Measurements from ENCODE around the gene PDZRN3. TPM values are rescaled to one million over a fixed set of nuclear protein-coding genes. Genes with fewer than 3 reads are reported as not detected.

PDZRN3 gene
- total RNA-seq, 6 donors from 2014 or later = 7.0 to 50.3 (median 18.4) TPM

DNA sequence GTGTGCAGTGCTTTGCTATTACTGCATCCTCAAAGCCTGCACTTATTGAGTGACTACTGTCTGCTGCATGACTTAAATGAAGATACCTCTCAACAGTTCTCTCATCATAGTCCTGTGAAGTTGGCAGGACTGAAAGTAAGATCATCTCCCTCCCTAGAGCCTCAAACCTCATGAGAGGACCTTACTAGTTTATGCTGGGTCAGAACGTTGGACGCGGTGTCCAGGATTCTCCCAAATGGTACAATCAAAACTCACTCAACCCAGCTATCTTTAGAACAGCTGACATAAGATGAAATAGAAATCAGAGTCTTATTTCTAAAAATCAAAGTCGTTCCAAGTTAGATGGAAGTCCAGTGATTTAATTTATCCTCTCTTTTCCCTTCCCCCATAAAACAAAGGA, 219.7 kb downstream of the PDZRN3 start:
- WGBS, 2 donors = 70 to 73% methylated on average over 4 of the region's 4 CpGs
- ATAC-seq (ENCODE audit: low FRiP score in 2 of 2) = no peak
- no peaks in the 10 kb centered on the region for H3K9me3 ChIP-seq
- no peak overlapping the region for H3K27ac ChIP-seq
- H3K4me3 ChIP-seq = no peak overlapping the region
- H3K27me3 ChIP-seq = no peaks in the 10 kb centered on the region
- no peak for DNase-seq
- TF ChIP-seq POLR2A (IDR thresholded peaks at IDR 0.05) (no peak), POLR2AphosphoS5 (IDR thresholded peaks at IDR 0.05) (no peak), EP300 (IDR thresholded peaks at IDR 0.05) (no peak)
- TF ChIP-seq, protein P1, sequence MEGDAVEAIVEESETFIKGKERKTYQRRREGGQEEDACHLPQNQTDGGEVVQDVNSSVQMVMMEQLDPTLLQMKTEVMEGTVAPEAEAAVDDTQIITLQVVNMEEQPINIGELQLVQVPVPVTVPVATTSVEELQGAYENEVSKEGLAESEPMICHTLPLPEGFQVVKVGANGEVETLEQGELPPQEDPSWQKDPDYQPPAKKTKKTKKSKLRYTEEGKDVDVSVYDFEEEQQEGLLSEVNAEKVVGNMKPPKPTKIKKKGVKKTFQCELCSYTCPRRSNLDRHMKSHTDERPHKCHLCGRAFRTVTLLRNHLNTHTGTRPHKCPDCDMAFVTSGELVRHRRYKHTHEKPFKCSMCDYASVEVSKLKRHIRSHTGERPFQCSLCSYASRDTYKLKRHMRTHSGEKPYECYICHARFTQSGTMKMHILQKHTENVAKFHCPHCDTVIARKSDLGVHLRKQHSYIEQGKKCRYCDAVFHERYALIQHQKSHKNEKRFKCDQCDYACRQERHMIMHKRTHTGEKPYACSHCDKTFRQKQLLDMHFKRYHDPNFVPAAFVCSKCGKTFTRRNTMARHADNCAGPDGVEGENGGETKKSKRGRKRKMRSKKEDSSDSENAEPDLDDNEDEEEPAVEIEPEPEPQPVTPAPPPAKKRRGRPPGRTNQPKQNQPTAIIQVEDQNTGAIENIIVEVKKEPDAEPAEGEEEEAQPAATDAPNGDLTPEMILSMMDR (IDR thresholded peaks at IDR 0.05) = no peak
- H3K36me3 ChIP-seq = no peaks in the 10 kb centered on the region
- peaks cover 0 to 4% (median 0%) of the 10 kb centered on the region in 4 donors for H3K4me1 ChIP-seq

- ATAC-seq (ENCODE audit: low FRiP score in 2 of 2) = no peak
- no peaks in the 10 kb centered on the region for H3K36me3 ChIP-seq
- peak overlapping the region in 1 of 4 donors; percentile 7 for H3K27ac ChIP-seq
Measured at GRCh38 chr3:73404435-73404834, 220.3 kb downstream of the PDZRN3 start.

GRCh38 chr3:73403444-73403843, 221.3 kb downstream of the PDZRN3 start:
- no peak overlapping the region for H3K4me3 ChIP-seq
- H3K9me3 ChIP-seq = no peaks in the 10 kb centered on the region
- peaks cover 0 to 4% (median 0%) of the 10 kb centered on the region in 4 donors for H3K4me1 ChIP-seq
- TF ChIP-seq EP300 (IDR thresholded peaks at IDR 0.05) (no peak), POLR2AphosphoS5 (IDR thresholded peaks at IDR 0.05) (no peak), POLR2A (IDR thresholded peaks at IDR 0.05) (no peak)
- TF ChIP-seq, protein P1 (IDR thresholded peaks at IDR 0.05) = no peak
- ATAC-seq (ENCODE audit: low FRiP score in 2 of 2) (no peak), DNase-seq (no peak)
- H3K36me3 ChIP-seq = no peaks in the 10 kb centered on the region
- no peak overlapping the region for H3K27ac ChIP-seq
- H3K27me3 ChIP-seq = no peaks in the 10 kb centered on the region
- WGBS, 2 donors = 75 to 89% methylated on average over 3 of the region's 3 CpGs

More at GRCh38 chr3:73404435-73404834, 220.3 kb downstream of the PDZRN3 start:
- peaks cover 0 to 4% (median 0%) of the 10 kb centered on the region in 4 donors for H3K4me1 ChIP-seq
- 70 to 77% methylated on average over 5 of the region's 5 CpGs for whole genome bisulfite sequencing, 2 donors
- H3K27me3 ChIP-seq = no peaks in the 10 kb centered on the region
- no peaks in the 10 kb centered on the region for H3K9me3 ChIP-seq
- no peak for DNase-seq
- H3K4me3 ChIP-seq = no peak overlapping the region
- TF ChIP-seq POLR2A (IDR thresholded peaks at IDR 0.05) (no peak), POLR2AphosphoS5 (IDR thresholded peaks at IDR 0.05) (no peak), EP300 (IDR thresholded peaks at IDR 0.05) (no peak)
- TF ChIP-seq, protein P1 (IDR thresholded peaks at IDR 0.05) = no peak

DNA sequence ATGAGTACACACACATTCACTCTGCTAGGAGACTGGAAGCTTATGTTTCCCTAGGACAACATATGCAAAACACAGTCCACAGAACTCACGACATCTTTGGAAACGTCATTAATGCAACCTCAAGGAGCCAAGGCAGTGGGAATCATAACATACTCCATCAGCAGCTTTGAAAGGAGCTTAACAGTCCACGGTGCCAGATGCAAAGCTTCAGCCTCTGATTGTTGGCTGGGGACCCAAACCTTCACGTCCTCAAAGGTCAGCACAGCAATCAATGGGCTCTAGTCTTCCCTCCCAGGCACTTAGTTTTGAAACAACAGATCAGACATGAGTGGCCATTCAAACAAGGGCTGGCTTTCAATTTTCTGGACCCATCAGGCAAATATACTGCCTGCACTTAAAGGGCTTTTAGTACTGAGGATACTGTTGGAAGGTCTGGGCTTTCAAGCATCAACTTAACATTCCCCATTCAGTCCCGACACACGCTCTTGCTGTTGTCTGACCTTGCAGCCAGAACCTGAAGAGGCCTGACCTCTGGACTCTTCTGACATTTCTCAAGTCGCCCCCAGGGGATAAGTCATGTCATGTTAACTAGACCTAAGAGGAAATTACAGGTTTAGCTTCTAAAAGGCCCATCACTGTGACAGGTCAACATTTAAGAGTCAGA, 223.0 kb downstream of the PDZRN3 start:
- ATAC-seq (ENCODE audit: low FRiP score in 2 of 2) (no peak), DNase-seq (no peak)
- WGBS, 2 donors = 60 to 63% methylated on average over 7 of the region's 7 CpGs
- peak overlapping the region in 2 of 4 donors; percentile 20 to 45 for H3K27ac ChIP-seq
- no peaks in the 10 kb centered on the region for H3K27me3 ChIP-seq
- H3K4me1 ChIP-seq = peaks cover 0 to 4% (median 0%) of the 10 kb centered on the region in 4 donors
- no peak overlapping the region for H3K4me3 ChIP-seq
- TF ChIP-seq POLR2AphosphoS5 (IDR thresholded peaks at IDR 0.05) = peak in 1 of 2 donors; percentile 16
- TF ChIP-seq POLR2A (IDR thresholded peaks at IDR 0.05) = no peak
- no peaks in the 10 kb centered on the region for H3K9me3 ChIP-seq
- H3K36me3 ChIP-seq = no peaks in the 10 kb centered on the region

GRCh38 chr3:73401059-73401458, 223.7 kb downstream of the PDZRN3 start:
- 28 to 46% methylated on average over 6 of the region's 6 CpGs for WGBS, 2 donors
- Histone ChIP-seq H3K4me1 (peaks cover 0 to 4% (median 0%) of the 10 kb centered on the region in 4 donors), H3K4me3 (no peak overlapping the region), H3K27me3 (no peaks in the 10 kb centered on the region), H3K27ac (peak overlapping the region in 1 of 4 donors; percentile 30), H3K9me3 (no peaks in the 10 kb centered on the region), H3K36me3 (no peaks in the 10 kb centered on the region)
- no peak for DNase-seq
- TF ChIP-seq POLR2A (IDR thresholded peaks at IDR 0.05) (no peak), EP300 (IDR thresholded peaks at IDR 0.05) (no peak), POLR2AphosphoS5 (IDR thresholded peaks at IDR 0.05) (no peak)
- TF ChIP-seq, protein P1 (IDR thresholded peaks at IDR 0.05) = no peak
- no peak for ATAC-seq (ENCODE audit: low FRiP score in 2 of 2)
